ENCODE results near the gene HIBCH. TPM values are rescaled to one million over a fixed set of nuclear protein-coding genes. Genes with fewer than 3 reads are reported as not detected.

HIBCH gene
- polyA plus RNA-seq, 2 of the 4 experiments (the other 2 are of a cell fraction) = 21.8 to 26.9 TPM

- ChIA-PET CTCF (no interaction called here), POLR2A (no interaction called here)
- no peak for TF ChIP-seq MAZ (IDR thresholded peaks at IDR 0.05; ENCODE audit: borderline replicate concordance, low read depth, low read length)
- TF ChIP-seq RFX5 (IDR thresholded peaks at IDR 0.05) = no peak
- no peak for TF ChIP-seq EHF (CRISPR knock-in tag; IDR thresholded peaks at IDR 0.05)
- no peak for TF ChIP-seq TFCP2L1 (CRISPR knock-in tag; IDR thresholded peaks at IDR 0.05)
- no peak for TF ChIP-seq GATA3 (IDR thresholded peaks at IDR 0.05; ENCODE audit: borderline replicate concordance)
- no peak for TF ChIP-seq RARB (CRISPR knock-in tag; IDR thresholded peaks at IDR 0.05)
- TF ChIP-seq HOXB5 (CRISPR knock-in tag; IDR thresholded peaks at IDR 0.05) = no peak
- TF ChIP-seq, protein P1, sequence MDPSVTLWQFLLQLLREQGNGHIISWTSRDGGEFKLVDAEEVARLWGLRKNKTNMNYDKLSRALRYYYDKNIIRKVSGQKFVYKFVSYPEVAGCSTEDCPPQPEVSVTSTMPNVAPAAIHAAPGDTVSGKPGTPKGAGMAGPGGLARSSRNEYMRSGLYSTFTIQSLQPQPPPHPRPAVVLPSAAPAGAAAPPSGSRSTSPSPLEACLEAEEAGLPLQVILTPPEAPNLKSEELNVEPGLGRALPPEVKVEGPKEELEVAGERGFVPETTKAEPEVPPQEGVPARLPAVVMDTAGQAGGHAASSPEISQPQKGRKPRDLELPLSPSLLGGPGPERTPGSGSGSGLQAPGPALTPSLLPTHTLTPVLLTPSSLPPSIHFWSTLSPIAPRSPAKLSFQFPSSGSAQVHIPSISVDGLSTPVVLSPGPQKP (IDR thresholded peaks at IDR 0.05; ENCODE audit: low read depth, low read length) = no peak
- no peak for TF ChIP-seq FOSB (CRISPR knock-in tag; IDR thresholded peaks at IDR 0.05)
- no peak for TF ChIP-seq EHMT2 (IDR thresholded peaks at IDR 0.05; ENCODE audit: low read depth)
- TF ChIP-seq HOXA7 (CRISPR knock-in tag; IDR thresholded peaks at IDR 0.05) = no peak
- no peak for TF ChIP-seq RNF2 (IDR thresholded peaks at IDR 0.05; ENCODE audit: borderline replicate concordance, low read depth)
- TF ChIP-seq FOSL2 (IDR thresholded peaks at IDR 0.05) = no peak
- no peak for TF ChIP-seq FOSL2 (CRISPR knock-in tag; IDR thresholded peaks at IDR 0.05)
- TF ChIP-seq CBX8 (IDR thresholded peaks at IDR 0.05) = no peak
- TF ChIP-seq FOXS1 (CRISPR knock-in tag; IDR thresholded peaks at IDR 0.05) = no peak
- no peak for TF ChIP-seq SREBF2 (IDR thresholded peaks at IDR 0.05)
- WGBS (ENCODE audit: missing lambda C conversion rate) = 85% methylated on average over 5 of the region's 5 CpGs
- no peak for ATAC-seq
- no peak overlapping the region for H3K4me2 ChIP-seq
- no peak overlapping the region for H3K4me3 ChIP-seq
- no peak overlapping the region for H3K27ac ChIP-seq
- H3K9me3 ChIP-seq = no peaks in the 10 kb centered on the region
- no peak for DNase-seq (ENCODE audit: low read depth in 1 of 2, low spot score in 1 of 2)
- no peaks in the 10 kb centered on the region for H3K4me1 ChIP-seq
- FAIRE-seq = no peak
These were observed 122.4 kb downstream of the HIBCH start for GRCh38 chr2:190197143-190197720.

GRCh38 chr2:190190507-190191162, 129.0 kb downstream of the HIBCH start:
- 93% methylated on average over 3 of the region's 3 CpGs for WGBS (ENCODE audit: missing lambda C conversion rate)

More at GRCh38 chr2:190190507-190191162, 129.0 kb downstream of the HIBCH start:
- no peak overlapping the region for H3K4me3 ChIP-seq
- FAIRE-seq (no peak), ATAC-seq (no peak), DNase-seq (ENCODE audit: low read depth in 1 of 2, low spot score in 1 of 2) (no peak)
- no peaks in the 10 kb centered on the region for H3K4me1 ChIP-seq
- H3K9me3 ChIP-seq = no peaks in the 10 kb centered on the region
- ChIA-PET POLR2A (interaction anchor here (0.7 kb wide), 1 partner anchor 10 kb away, joined by 3 read pairs; a partner anchor contains a TSS), CTCF (no interaction called here)
- TF ChIP-seq POLR2AphosphoS2 (conservative IDR thresholded peaks at IDR 0.05; ENCODE audit: low read length) = no peak
- TF ChIP-seq, protein P2, sequence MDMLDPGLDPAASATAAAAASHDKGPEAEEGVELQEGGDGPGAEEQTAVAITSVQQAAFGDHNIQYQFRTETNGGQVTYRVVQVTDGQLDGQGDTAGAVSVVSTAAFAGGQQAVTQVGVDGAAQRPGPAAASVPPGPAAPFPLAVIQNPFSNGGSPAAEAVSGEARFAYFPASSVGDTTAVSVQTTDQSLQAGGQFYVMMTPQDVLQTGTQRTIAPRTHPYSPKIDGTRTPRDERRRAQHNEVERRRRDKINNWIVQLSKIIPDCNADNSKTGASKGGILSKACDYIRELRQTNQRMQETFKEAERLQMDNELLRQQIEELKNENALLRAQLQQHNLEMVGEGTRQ (IDR thresholded peaks at IDR 0.05) = no peak
- no peak for TF ChIP-seq BCL3 (IDR thresholded peaks at IDR 0.05)
- no peak for TF ChIP-seq FOSL2 (IDR thresholded peaks at IDR 0.05)
- TF ChIP-seq FOSL2 (CRISPR knock-in tag; IDR thresholded peaks at IDR 0.05) = no peak
- no peak for TF ChIP-seq ZSCAN20 (CRISPR knock-in tag; IDR thresholded peaks at IDR 0.05)
- TF ChIP-seq HEYL (CRISPR knock-in tag; IDR thresholded peaks at IDR 0.05) = no peak
- no peak for TF ChIP-seq POLR2A (IDR thresholded peaks at IDR 0.05; ENCODE audit: low read length)
- TF ChIP-seq PHF8 (IDR thresholded peaks at IDR 0.05; ENCODE audit: borderline replicate concordance, low read depth) = no peak
- TF ChIP-seq FOSB (CRISPR knock-in tag; IDR thresholded peaks at IDR 0.05) = no peak
- TF ChIP-seq CEBPB (IDR thresholded peaks at IDR 0.05) = no peak
- TF ChIP-seq TFCP2L1 (CRISPR knock-in tag; IDR thresholded peaks at IDR 0.05) = no peak
- no peak for TF ChIP-seq EP300 (IDR thresholded peaks at IDR 0.05)
- no peak for TF ChIP-seq BHLHE40 (IDR thresholded peaks at IDR 0.05; ENCODE audit: low read depth, low read length)
- TF ChIP-seq, protein P3, sequence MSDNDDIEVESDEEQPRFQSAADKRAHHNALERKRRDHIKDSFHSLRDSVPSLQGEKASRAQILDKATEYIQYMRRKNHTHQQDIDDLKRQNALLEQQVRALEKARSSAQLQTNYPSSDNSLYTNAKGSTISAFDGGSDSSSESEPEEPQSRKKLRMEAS (IDR thresholded peaks at IDR 0.05) = no peak
- TF ChIP-seq HOXA7 (CRISPR knock-in tag; IDR thresholded peaks at IDR 0.05) = no peak
- no peak for TF ChIP-seq ZFP36 (IDR thresholded peaks at IDR 0.05; ENCODE audit: borderline replicate concordance, partially characterized antibody)
- TF ChIP-seq NR3C1 (IDR thresholded peaks at IDR 0.05) = no peak
- H3K4me2 ChIP-seq = no peak overlapping the region
- no peak overlapping the region for H3K27ac ChIP-seq

Data from A549 (cell line).